SK-N-SH (cell line): ENCODE measurements around the gene FBXL12. TPM values are rescaled to one million over a fixed set of nuclear protein-coding genes. Genes with fewer than 3 reads are reported as not detected.
A peak's percentile ranks its signal among the peaks of the same experiment; 100 is the strongest.

ENCODE experiments used
- CTCF ChIA-PET: fragments of 300-600, 350-600 bp; formaldehyde crosslinking; extraction: SDS; loops from one replicate; lab custom pipeline; 2021; lab: Yijun Ruan, JAX
- POLR2A ChIA-PET: fragments of 350-600 bp; sonication (Branson Sonifier 250); formaldehyde crosslinking; extraction: SDS; loops from one replicate; lab custom pipeline; 2020; ENCODE audit warnings: antibody characterized with exemption, inconsistent platforms; lab: Yijun Ruan, JAX
- DNase-seq: peaks from one replicate; pipeline ENCODE4 v3.0.0; 2012
- H2AFZ ChIP-seq: fragments of 200-600 bp; sonication (generic); 2 replicates; pipeline ENCODE4 v1.8.1; 2016; ENCODE audit warnings: antibody characterized with exemption, mild to moderate bottlenecking, low read depth
- H3F3A ChIP-seq: fragments of 200-600 bp; sonication (generic); replicated peaks from 2 replicates; pipeline ENCODE3; 2016; ENCODE audit warnings: antibody characterized with exemption, mild to moderate bottlenecking; ENCODE audit not compliant: insufficient read depth
- H3K27ac ChIP-seq, 2 experiments: fragments of 200-500 bp in 1 of 2; fragments of 200-600 bp in 1 of 2; sonication (Bioruptor generic) in 1 of 2; sonication (generic), shearing (Covaris generic) in 1 of 2; 2 replicates each; pipeline versions ENCODE4 v1.5.1 to v1.6.1; 2014 to 2016; ENCODE audit warnings: low read depth in 2 of 2, inconsistent platforms in 1 of 2, low read length in 1 of 2, mild to moderate bottlenecking in 1 of 2, mixed read lengths in 1 of 2
- H3K27me3 ChIP-seq: fragments of 200-600 bp; sonication (generic), shearing (Covaris generic); 2 replicates; pipeline ENCODE4 v1.6.1; 2016; ENCODE audit warnings: mixed run types; ENCODE audit not compliant: insufficient read depth
- H3K36me3 ChIP-seq, 2 experiments: fragments of 200-500 bp in 1 of 2; fragments of 200-600 bp in 1 of 2; sonication (Bioruptor generic) in 1 of 2; sonication (generic) in 1 of 2; replicated peaks in 1 of 2; 2 replicates each; pipeline versions ENCODE3 to v1.5.1; 2014 to 2016; ENCODE audit warnings: low read length in 1 of 2, mild to moderate bottlenecking in 1 of 2; ENCODE audit not compliant: insufficient read depth in 2 of 2, control insufficient read depth in 1 of 2
- H3K4me1 ChIP-seq, 2 experiments: fragments of 200-500 bp in 1 of 2; fragments of 200-600 bp in 1 of 2; sonication (Bioruptor generic) in 1 of 2; sonication (generic), shearing (Covaris generic) in 1 of 2; 2 replicates each; pipeline versions ENCODE4 v1.5.1 to v1.6.1; 2014 to 2016; ENCODE audit warnings: low read depth in 1 of 2, low read length in 1 of 2, mixed run types in 1 of 2; ENCODE audit not compliant: insufficient read depth in 2 of 2, control insufficient read depth in 1 of 2
- H3K4me2 ChIP-seq: fragments of 200-600 bp; sonication (generic), shearing (Covaris generic); 2 replicates; pipeline ENCODE4 v1.6.1; 2017; ENCODE audit warnings: mixed run types
- H3K4me3 ChIP-seq, 2 experiments: fragments of 200-500 bp in 1 of 2; fragments of 200-600 bp in 1 of 2; sonication (Bioruptor generic) in 1 of 2; sonication (generic), shearing (Covaris generic) in 1 of 2; 2 replicates each; pipeline versions ENCODE4 v1.5.1 to v1.8.1; 2014 to 2016; ENCODE audit warnings: low read depth in 2 of 2, inconsistent platforms in 1 of 2, low read length in 1 of 2, mild to moderate bottlenecking in 1 of 2, mixed read lengths in 1 of 2, moderate library complexity in 1 of 2
- H3K79me2 ChIP-seq: fragments of 200-600 bp; sonication (generic); 2 replicates; pipeline ENCODE4 v1.8.1; 2017; ENCODE audit warnings: mild to moderate bottlenecking; ENCODE audit not compliant: insufficient read depth
- H3K9ac ChIP-seq: fragments of 200-600 bp; sonication (generic); 2 replicates; pipeline ENCODE4 v1.6.1; 2017; ENCODE audit warnings: mixed run types
- H3K9me2 ChIP-seq: fragments of 200-600 bp; sonication (generic); 2 replicates; pipeline ENCODE4 v1.6.1; 2017; ENCODE audit warnings: mixed run types
- H3K9me3 ChIP-seq: fragments of 200-600 bp; sonication (generic); 2 replicates; pipeline ENCODE4 v1.6.1; 2017; ENCODE audit warnings: mixed run types, mild to moderate bottlenecking, moderate library complexity
- H4K20me1 ChIP-seq: fragments of 200-600 bp; sonication (generic); 2 replicates; pipeline ENCODE4 v1.6.1; 2017; ENCODE audit warnings: mild to moderate bottlenecking, mixed run types; ENCODE audit not compliant: insufficient read depth
- CHD2 ChIP-seq: fragments of 150-350 bp; IDR thresholded peaks from 2 replicates; pipeline ENCODE4 v1.6.1; 2018; ENCODE audit warnings: low read length; ENCODE audit not compliant: partially characterized antibody
- ELF1 ChIP-seq: IDR thresholded peaks from 2 replicates; pipeline ENCODE4 v1.4.0; 2012
- EP300 ChIP-seq, 2 experiments: IDR thresholded peaks; 2 replicates each; pipeline versions ENCODE4 v1.4.0 to v1.6.1; 2012; ENCODE audit warnings: borderline replicate concordance in 1 of 2, low read depth in 1 of 2, low read length in 1 of 2
- EZH2phosphoT487 ChIP-seq: fragments of 200-600 bp; sonication (generic); IDR thresholded peaks from 2 replicates; pipeline ENCODE4 v1.6.1; 2017; ENCODE audit warnings: low read depth, mixed run types, mild to moderate bottlenecking, antibody characterized with exemption, moderate library complexity, borderline replicate concordance
- FOSL2 ChIP-seq: IDR thresholded peaks from 2 replicates; pipeline ENCODE4 v1.4.0; 2012; ENCODE audit warnings: low read depth, mild to moderate bottlenecking, moderate library complexity, borderline replicate concordance
- FOXM1 ChIP-seq: IDR thresholded peaks from 2 replicates; pipeline ENCODE4 v1.4.0; 2012; ENCODE audit warnings: low read depth, mild to moderate bottlenecking
- GABPA ChIP-seq: IDR thresholded peaks from 2 replicates; pipeline ENCODE4 v1.4.0; 2012; ENCODE audit warnings: low read depth, mild to moderate bottlenecking
- JUND ChIP-seq: IDR thresholded peaks from 2 replicates; pipeline ENCODE4 v1.4.0; 2012
- MAX ChIP-seq: IDR thresholded peaks from 2 replicates; pipeline ENCODE4 v1.4.0; 2012; ENCODE audit warnings: low read depth
- MEF2A ChIP-seq: IDR thresholded peaks from 2 replicates; pipeline ENCODE4 v1.4.0; 2012; ENCODE audit warnings: low read depth, borderline replicate concordance
- NFIC ChIP-seq: IDR thresholded peaks from 2 replicates; pipeline ENCODE4 v1.4.0; 2012; ENCODE audit warnings: borderline replicate concordance
- NRF1 ChIP-seq: IDR thresholded peaks from 2 replicates; pipeline ENCODE4 v1.6.1; 2012; ENCODE audit warnings: low read depth, mild to moderate bottlenecking, low read length
- POLR2AphosphoS5 ChIP-seq: IDR thresholded peaks from 2 replicates; pipeline ENCODE4 v1.6.1; 2012; ENCODE audit warnings: low read depth, low read length
- RAD21 ChIP-seq: IDR thresholded peaks from 2 replicates; pipeline ENCODE4 v1.6.1; 2012; ENCODE audit warnings: mild to moderate bottlenecking, low read length
- REST ChIP-seq: IDR thresholded peaks from 2 replicates; pipeline ENCODE4 v1.6.1; 2012; ENCODE audit warnings: mild to moderate bottlenecking, low read depth, low read length, moderate library complexity
- RFX5 ChIP-seq: IDR thresholded peaks from 2 replicates; pipeline ENCODE4 v1.6.1; 2012; ENCODE audit warnings: mild to moderate bottlenecking, improper control_type of control experiment, low read length
- SIN3A ChIP-seq: IDR thresholded peaks from 2 replicates; pipeline ENCODE4 v1.6.1; 2012; ENCODE audit warnings: low read depth, mild to moderate bottlenecking, low read length, moderate library complexity, borderline replicate concordance
- SMC3 ChIP-seq: IDR thresholded peaks from 2 replicates; pipeline ENCODE4 v1.6.1; 2012; ENCODE audit warnings: low read depth, low read length, improper control_type of control experiment
- TAF1 ChIP-seq: IDR thresholded peaks from 2 replicates; pipeline ENCODE4 v1.6.1; 2012; ENCODE audit warnings: low read depth, mild to moderate bottlenecking, low read length, moderate library complexity, borderline replicate concordance
- TCF12 ChIP-seq: IDR thresholded peaks from 2 replicates; pipeline ENCODE4 v1.4.0; 2012
- TEAD4 ChIP-seq: IDR thresholded peaks from 2 replicates; pipeline ENCODE4 v1.4.0; 2012; ENCODE audit warnings: mild to moderate bottlenecking, borderline replicate concordance; ENCODE audit not compliant: insufficient read depth
- YY1 ChIP-seq: IDR thresholded peaks from 2 replicates; pipeline ENCODE4 v1.4.0; 2012; ENCODE audit warnings: low read depth, mild to moderate bottlenecking
- WGBS: methylation state at CpG from one replicate; pipeline ENCODE4 v1.1.6; 2017; ENCODE audit warnings: low lambda C conversion rate; 5-methylcytosine and 5-hydroxymethylcytosine counted together
- polyA plus RNA-seq, 3 experiments: library from polyadenylated mRNA; depleted of rRNA; stranded (reverse); fragments of >200 nt; gene quantifications; 2 replicates each; pipeline ENCODE4 v1.2.3, GENCODE V29; 2012
- TF ChIP-seq, protein P1 (sequence below): IDR thresholded peaks from 2 replicates; pipeline ENCODE4; 2012
- TF ChIP-seq, protein P2 (sequence below): IDR thresholded peaks from 2 replicates; pipeline ENCODE4 v1.4.0; 2012; ENCODE audit warnings: low read depth, borderline replicate concordance
- TF ChIP-seq, protein P3 (sequence below): fragments of 150-350 bp; IDR thresholded peaks from 2 replicates; pipeline ENCODE4 v1.6.1; 2016; ENCODE audit warnings: mild to moderate bottlenecking, low read depth, low read length

Gene FBXL12
- polyA plus RNA-seq, 1 of the 3 experiments (the other 2 are of a cell fraction): 27.1 TPM

DNA sequence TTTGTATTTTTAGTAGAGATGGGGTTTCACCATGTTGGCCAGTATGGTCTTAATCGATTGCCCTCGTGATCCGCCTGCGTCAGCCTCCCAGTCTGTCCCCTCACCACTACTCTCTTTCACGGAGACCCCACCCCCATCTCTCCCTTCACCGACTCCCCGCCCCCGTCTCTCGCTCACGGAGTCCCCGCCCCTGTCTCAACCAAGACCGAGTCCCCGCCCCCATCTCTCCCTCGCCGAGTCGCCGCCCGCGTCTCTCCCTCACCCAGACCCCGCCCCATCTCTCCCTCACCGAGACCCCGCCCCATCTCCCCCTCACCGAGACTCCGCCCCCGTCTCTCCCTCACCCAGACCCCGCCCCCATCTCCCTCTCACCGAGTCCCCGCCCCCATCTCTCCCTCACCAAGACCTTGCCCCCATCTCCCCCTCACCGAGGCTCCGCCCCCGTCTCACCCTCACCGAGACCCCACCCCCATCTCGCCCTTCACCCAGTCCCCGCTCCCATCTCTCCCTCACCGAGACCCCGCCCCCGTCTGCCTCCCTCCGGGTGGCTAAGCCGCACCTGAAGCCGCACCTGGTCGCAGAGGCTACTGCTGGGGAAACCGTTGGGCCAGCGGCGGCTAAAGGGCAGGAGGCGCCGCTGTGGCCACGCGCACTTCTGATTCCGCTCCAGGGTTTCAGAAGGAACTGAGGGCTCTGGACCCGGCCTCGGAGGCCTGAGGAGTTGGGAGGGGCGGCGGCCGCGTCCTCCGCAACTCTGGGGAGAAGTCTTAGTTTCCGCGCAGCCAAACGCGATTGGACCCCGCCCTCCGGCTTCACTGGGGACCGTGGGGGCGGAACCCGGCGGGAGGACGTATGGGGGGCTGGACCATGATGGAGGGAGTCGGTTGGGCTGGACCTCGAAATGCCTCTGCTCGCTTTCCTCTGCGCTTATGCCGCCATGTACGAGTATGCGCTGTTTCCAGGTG, 33.2 kb downstream of the FBXL12 start:
- Histone ChIP-seq H3K9me3 (no peaks in the 10 kb centered on the region), H2AFZ (peak overlapping the region; percentile 99), H3K9ac (peak overlapping the region; percentile 89), H3K79me2 (no peaks in the 10 kb centered on the region), H3K36me3 (no peaks in the 10 kb centered on the region), H3K4me1 (peaks cover 0 to 5% of the 10 kb centered on the region in 2 experiments; a peak in 1 of 4 replicates), H3K4me2 (peak overlapping the region; percentile 93), H3F3A (no peaks in the 10 kb centered on the region), H3K4me3 (peak overlapping the region; percentile 62 to 93), H3K27me3 (no peaks in the 10 kb centered on the region), H3K9me2 (no peaks in the 10 kb centered on the region), H3K27ac (peak overlapping the region; percentile 89 to 94), H4K20me1 (no peaks in the 10 kb centered on the region)
- peak; percentile 96 for DNase-seq
- 4% methylated on average over 50 of the region's 74 CpGs for WGBS
- CTCF ChIA-PET: no interaction called here
- POLR2A ChIA-PET: interaction anchor here (0.7 kb wide), 1 partner anchor 131 kb away, joined by 5 read pairs; no protein-coding TSS in a partner anchor
- TF ChIP-seq ELF1 (no peak), NRF1 (0 out of 2 replicates have a peak, but pooled peaks have one; percentile 23), REST (no peak), POLR2AphosphoS5 (peak; percentile 80), TCF12 (no peak), NFIC (no peak), SMC3 (no peak), EZH2phosphoT487 (no peak), FOXM1 (no peak), CHD2 (peak; percentile 72), EP300 (IDR thresholded peaks at IDR 0.05; ENCODE audit: borderline replicate concordance in 1 of 2, low read depth in 1 of 2, low read length in 1 of 2) (peak; percentile 15 to 17; a peak in 2 of 4 replicates), MAX (peak; percentile 36; the same call in 1 of the 2 replicates), JUND (no peak), SIN3A (no peak), MEF2A (no peak), RAD21 (no peak), YY1 (peak; percentile 74; the same call in 1 of the 2 replicates), RFX5 (no peak), FOSL2 (no peak), TEAD4 (no peak), GABPA (no peak), TAF1 (peak; percentile 24; the same call in 1 of the 2 replicates)
- TF ChIP-seq, protein P1, sequence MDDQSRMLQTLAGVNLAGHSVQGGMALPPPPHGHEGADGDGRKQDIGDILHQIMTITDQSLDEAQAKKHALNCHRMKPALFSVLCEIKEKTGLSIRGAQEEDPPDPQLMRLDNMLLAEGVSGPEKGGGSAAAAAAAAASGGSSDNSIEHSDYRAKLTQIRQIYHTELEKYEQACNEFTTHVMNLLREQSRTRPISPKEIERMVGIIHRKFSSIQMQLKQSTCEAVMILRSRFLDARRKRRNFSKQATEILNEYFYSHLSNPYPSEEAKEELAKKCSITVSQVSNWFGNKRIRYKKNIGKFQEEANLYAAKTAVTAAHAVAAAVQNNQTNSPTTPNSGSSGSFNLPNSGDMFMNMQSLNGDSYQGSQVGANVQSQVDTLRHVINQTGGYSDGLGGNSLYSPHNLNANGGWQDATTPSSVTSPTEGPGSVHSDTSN: peak; percentile 36
- TF ChIP-seq, protein P2, sequence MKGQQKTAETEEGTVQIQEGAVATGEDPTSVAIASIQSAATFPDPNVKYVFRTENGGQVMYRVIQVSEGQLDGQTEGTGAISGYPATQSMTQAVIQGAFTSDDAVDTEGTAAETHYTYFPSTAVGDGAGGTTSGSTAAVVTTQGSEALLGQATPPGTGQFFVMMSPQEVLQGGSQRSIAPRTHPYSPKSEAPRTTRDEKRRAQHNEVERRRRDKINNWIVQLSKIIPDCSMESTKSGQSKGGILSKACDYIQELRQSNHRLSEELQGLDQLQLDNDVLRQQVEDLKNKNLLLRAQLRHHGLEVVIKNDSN: no peak
- TF ChIP-seq, protein P3, sequence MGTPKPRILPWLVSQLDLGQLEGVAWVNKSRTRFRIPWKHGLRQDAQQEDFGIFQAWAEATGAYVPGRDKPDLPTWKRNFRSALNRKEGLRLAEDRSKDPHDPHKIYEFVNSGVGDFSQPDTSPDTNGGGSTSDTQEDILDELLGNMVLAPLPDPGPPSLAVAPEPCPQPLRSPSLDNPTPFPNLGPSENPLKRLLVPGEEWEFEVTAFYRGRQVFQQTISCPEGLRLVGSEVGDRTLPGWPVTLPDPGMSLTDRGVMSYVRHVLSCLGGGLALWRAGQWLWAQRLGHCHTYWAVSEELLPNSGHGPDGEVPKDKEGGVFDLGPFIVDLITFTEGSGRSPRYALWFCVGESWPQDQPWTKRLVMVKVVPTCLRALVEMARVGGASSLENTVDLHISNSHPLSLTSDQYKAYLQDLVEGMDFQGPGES: no peak
